ENCODE measurements around the gene SORBS1. TPM values are rescaled to one million over a fixed set of nuclear protein-coding genes. Genes with fewer than 3 reads are reported as not detected.

Gene SORBS1
- total RNA-seq, 4 donors from 2014 or later = 28.1 to 92.5 (median 41.7) TPM

GRCh38 chr10:95374597-95375209, 186.5 kb downstream of the SORBS1 start:
- H3K4me1 ChIP-seq = no peaks in the 10 kb centered on the region
- no peak overlapping the region for H3K4me3 ChIP-seq
- peaks cover 3% of the 10 kb centered on the region for H3K36me3 ChIP-seq
- H3K27ac ChIP-seq = no peak overlapping the region
- peak; percentile 81 to 83 for DNase-seq (ENCODE audit: low spot score in 2 of 2)
- no peaks in the 10 kb centered on the region for H3K9me3 ChIP-seq
- WGBS = 21% methylated on average over 5 of the region's 5 CpGs
- no peaks in the 10 kb centered on the region for H3K27me3 ChIP-seq
- TF ChIP-seq, protein P1, sequence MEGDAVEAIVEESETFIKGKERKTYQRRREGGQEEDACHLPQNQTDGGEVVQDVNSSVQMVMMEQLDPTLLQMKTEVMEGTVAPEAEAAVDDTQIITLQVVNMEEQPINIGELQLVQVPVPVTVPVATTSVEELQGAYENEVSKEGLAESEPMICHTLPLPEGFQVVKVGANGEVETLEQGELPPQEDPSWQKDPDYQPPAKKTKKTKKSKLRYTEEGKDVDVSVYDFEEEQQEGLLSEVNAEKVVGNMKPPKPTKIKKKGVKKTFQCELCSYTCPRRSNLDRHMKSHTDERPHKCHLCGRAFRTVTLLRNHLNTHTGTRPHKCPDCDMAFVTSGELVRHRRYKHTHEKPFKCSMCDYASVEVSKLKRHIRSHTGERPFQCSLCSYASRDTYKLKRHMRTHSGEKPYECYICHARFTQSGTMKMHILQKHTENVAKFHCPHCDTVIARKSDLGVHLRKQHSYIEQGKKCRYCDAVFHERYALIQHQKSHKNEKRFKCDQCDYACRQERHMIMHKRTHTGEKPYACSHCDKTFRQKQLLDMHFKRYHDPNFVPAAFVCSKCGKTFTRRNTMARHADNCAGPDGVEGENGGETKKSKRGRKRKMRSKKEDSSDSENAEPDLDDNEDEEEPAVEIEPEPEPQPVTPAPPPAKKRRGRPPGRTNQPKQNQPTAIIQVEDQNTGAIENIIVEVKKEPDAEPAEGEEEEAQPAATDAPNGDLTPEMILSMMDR (IDR thresholded peaks at IDR 0.05) = peak; percentile 70 to 72
- TF ChIP-seq POLR2A (IDR thresholded peaks at IDR 0.05) (no peak), POLR2AphosphoS5 (IDR thresholded peaks at IDR 0.05) (peak in 1 of 3 donors; percentile 27)

- Histone ChIP-seq H3K4me1 (no peaks in the 10 kb centered on the region), H3K27ac (no peak overlapping the region)
Observed at GRCh38 chr10:95373660-95374059, 187.5 kb downstream of the SORBS1 start.

DNA sequence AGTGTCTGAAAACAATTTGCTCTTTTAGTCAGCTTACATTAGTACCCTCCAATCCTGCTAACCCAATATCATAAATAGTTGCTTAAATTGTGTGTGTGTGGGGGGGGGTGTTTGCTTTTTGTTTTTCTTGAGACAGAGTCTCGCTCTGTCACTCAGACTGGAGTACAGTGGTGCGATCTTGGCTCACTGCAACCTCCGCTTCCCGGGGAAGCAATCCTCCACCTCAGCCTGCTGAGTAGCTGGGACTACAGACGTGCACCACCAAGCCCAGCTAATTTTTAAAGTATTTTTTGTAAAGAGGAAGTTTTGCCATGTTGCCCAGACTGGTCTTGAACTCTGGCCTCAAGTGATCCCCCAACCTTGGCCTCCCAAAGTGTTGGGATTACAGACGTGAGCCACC, 196.8 kb downstream of the SORBS1 start:
- no peak for TF ChIP-seq EP300 (IDR thresholded peaks at IDR 0.05)
- TF ChIP-seq, protein P1 (IDR thresholded peaks at IDR 0.05) = no peak
- no peak for TF ChIP-seq POLR2AphosphoS5 (IDR thresholded peaks at IDR 0.05)
- no peak for TF ChIP-seq POLR2A (IDR thresholded peaks at IDR 0.05)
- Histone ChIP-seq H3K4me1 (peaks cover 3% of the 10 kb centered on the region), H3K27me3 (no peaks in the 10 kb centered on the region), H3K9me3 (no peaks in the 10 kb centered on the region), H3K27ac (no peak overlapping the region), H3K36me3 (peaks cover 7% of the 10 kb centered on the region), H3K4me3 (no peak overlapping the region)
- WGBS = 72% methylated on average over 6 of the region's 6 CpGs
- DNase-seq (ENCODE audit: low spot score in 2 of 2) = no peak

More at GRCh38 chr10:95373660-95374059, 187.5 kb downstream of the SORBS1 start:
- no peak for DNase-seq (ENCODE audit: low spot score in 2 of 2)
- no peak overlapping the region for H3K4me3 ChIP-seq
- H3K36me3 ChIP-seq = no peaks in the 10 kb centered on the region
- H3K9me3 ChIP-seq = no peaks in the 10 kb centered on the region
- TF ChIP-seq EP300 (IDR thresholded peaks at IDR 0.05) (no peak), POLR2AphosphoS5 (IDR thresholded peaks at IDR 0.05) (no peak), POLR2A (IDR thresholded peaks at IDR 0.05) (no peak)
- TF ChIP-seq, protein P1 (IDR thresholded peaks at IDR 0.05) = no peak
- H3K27me3 ChIP-seq = no peaks in the 10 kb centered on the region

- TF ChIP-seq, protein P1 (IDR thresholded peaks at IDR 0.05) = peak; percentile 65 to 79
- TF ChIP-seq EP300 (IDR thresholded peaks at IDR 0.05) (no peak), POLR2A (IDR thresholded peaks at IDR 0.05) (no peak), POLR2AphosphoS5 (IDR thresholded peaks at IDR 0.05) (no peak)
- Histone ChIP-seq H3K4me1 (peaks cover 7% of the 10 kb centered on the region), H3K9me3 (no peaks in the 10 kb centered on the region), H3K36me3 (peaks cover 7% of the 10 kb centered on the region), H3K27me3 (no peaks in the 10 kb centered on the region), H3K27ac (no peak overlapping the region), H3K4me3 (no peak overlapping the region)
- WGBS = 0% methylated on average over 2 of the region's 2 CpGs
- DNase-seq (ENCODE audit: low spot score in 2 of 2) = no peak
Observed at GRCh38 chr10:95363303-95363912, 197.8 kb downstream of the SORBS1 start.

DNA sequence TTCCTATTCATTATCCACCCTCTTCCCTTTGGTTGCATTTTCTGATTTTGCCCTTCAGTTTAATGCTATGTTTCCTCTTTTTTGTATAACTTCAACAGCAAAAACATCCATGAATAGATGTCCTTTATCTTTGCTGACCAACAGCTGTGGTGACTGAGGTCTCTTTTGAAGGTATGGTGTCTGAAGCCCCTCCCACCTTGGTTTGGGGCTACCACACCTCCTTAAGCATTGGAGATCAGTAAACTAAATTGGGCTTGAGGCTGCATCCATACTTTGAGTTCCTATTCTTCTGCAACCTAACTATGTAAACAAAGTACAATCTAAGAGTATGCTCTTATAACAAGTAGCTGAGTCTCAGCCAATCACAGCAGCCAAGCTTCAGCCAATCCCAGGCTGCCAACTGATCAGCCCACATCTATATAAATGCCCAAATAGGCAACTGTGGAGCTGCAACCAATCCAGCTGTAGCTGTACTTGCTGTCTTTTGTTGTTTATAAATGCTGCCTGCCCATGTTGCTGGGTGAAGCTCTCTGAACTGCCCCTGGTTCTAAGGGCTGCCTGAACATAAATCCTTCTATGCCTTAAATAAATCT, 201.0 kb downstream of the SORBS1 start:
- no peak for TF ChIP-seq POLR2A (IDR thresholded peaks at IDR 0.05)
- TF ChIP-seq, protein P1 (IDR thresholded peaks at IDR 0.05) = no peak
- H3K27me3 ChIP-seq = no peaks in the 10 kb centered on the region
- H3K4me1 ChIP-seq = peaks cover 7% of the 10 kb centered on the region
- H3K9me3 ChIP-seq = no peaks in the 10 kb centered on the region
- H3K36me3 ChIP-seq = peaks cover 19% of the 10 kb centered on the region
- no peak for DNase-seq (ENCODE audit: low spot score in 2 of 2)
- H3K4me3 ChIP-seq = no peak overlapping the region
- no peak overlapping the region for H3K27ac ChIP-seq

Measured in suprapubic skin (tissue), 4 donors.